ENCODE results near the gene ZBTB17.

- TF ChIP-seq CEBPB (IDR thresholded peaks at IDR 0.05; ENCODE audit: low read depth, low read length) (no peak), RAD21 (IDR thresholded peaks at IDR 0.05; ENCODE audit: low read length) (peak; percentile 34), NFE2L2 (IDR thresholded peaks at IDR 0.05; ENCODE audit: low read depth, low read length) (no peak), MAFK (IDR thresholded peaks at IDR 0.05; ENCODE audit: low read depth, low read length) (no peak)
- TF ChIP-seq, protein P1, sequence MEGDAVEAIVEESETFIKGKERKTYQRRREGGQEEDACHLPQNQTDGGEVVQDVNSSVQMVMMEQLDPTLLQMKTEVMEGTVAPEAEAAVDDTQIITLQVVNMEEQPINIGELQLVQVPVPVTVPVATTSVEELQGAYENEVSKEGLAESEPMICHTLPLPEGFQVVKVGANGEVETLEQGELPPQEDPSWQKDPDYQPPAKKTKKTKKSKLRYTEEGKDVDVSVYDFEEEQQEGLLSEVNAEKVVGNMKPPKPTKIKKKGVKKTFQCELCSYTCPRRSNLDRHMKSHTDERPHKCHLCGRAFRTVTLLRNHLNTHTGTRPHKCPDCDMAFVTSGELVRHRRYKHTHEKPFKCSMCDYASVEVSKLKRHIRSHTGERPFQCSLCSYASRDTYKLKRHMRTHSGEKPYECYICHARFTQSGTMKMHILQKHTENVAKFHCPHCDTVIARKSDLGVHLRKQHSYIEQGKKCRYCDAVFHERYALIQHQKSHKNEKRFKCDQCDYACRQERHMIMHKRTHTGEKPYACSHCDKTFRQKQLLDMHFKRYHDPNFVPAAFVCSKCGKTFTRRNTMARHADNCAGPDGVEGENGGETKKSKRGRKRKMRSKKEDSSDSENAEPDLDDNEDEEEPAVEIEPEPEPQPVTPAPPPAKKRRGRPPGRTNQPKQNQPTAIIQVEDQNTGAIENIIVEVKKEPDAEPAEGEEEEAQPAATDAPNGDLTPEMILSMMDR (conservative IDR thresholded peaks at IDR 0.05; ENCODE audit: low read depth, low read length): 0 out of 2 replicates have a peak, but pooled peaks have one; percentile 25
These were observed 38.2 kb downstream of the ZBTB17 start for GRCh38 chr1:15937706-15938168.
